GM18909 (cell line): ENCODE measurements around the gene RASAL2.

Experiments
- ATAC-seq: cut with Tn5 transposase; IDR thresholded peaks from one replicate; pipeline ENCODE4 v1.9.1; 2021; ENCODE audit warnings: mild to moderate bottlenecking; ENCODE audit not compliant: unreplicated experiment, poor library complexity

The RASAL2 gene

GRCh38 chr1:178472531-178472930 lies 378.6 kb downstream of the RASAL2 start:
- no peak for ATAC-seq

- ATAC-seq: no peak
Measured at GRCh38 chr1:178477373-178477772, 383.5 kb downstream of the RASAL2 start.

- no peak for ATAC-seq
Measured at GRCh38 chr1:178477841-178478240, 383.9 kb downstream of the RASAL2 start.

GRCh38 chr1:178483251-178483957 lies 389.5 kb downstream of the RASAL2 start:
- no peak for ATAC-seq

- ATAC-seq: no peak
Measured at GRCh38 chr1:178484698-178485225, 390.9 kb downstream of the RASAL2 start.

- ATAC-seq: no peak
Measured at GRCh38 chr1:178485541-178485981, 391.7 kb downstream of the RASAL2 start.

- peak; percentile 46 for ATAC-seq
Measured at GRCh38 chr1:178486100-178487069, 392.5 kb downstream of the RASAL2 start.

- peak; percentile 10 for ATAC-seq
Measured at GRCh38 chr1:178487070-178487615, 393.2 kb downstream of the RASAL2 start.

GRCh38 chr1:178488393-178488792 lies 394.5 kb downstream of the RASAL2 start:
- no peak for ATAC-seq

- ATAC-seq: no peak
Measured at GRCh38 chr1:178489399-178489798, 395.5 kb downstream of the RASAL2 start.

- ATAC-seq: no peak
Measured at GRCh38 chr1:178490136-178490535, 396.2 kb downstream of the RASAL2 start.

- ATAC-seq: no peak
Measured at GRCh38 chr1:178490967-178491366, 397.1 kb downstream of the RASAL2 start.

- no peak for ATAC-seq
Measured at GRCh38 chr1:178491721-178492120, 397.8 kb downstream of the RASAL2 start.

- ATAC-seq: no peak
Measured at GRCh38 chr1:178492341-178492740, 398.4 kb downstream of the RASAL2 start.

- no peak for ATAC-seq
Measured at GRCh38 chr1:178493301-178493741, 399.4 kb downstream of the RASAL2 start.

- ATAC-seq: no peak
Measured at GRCh38 chr1:178494569-178494971, 400.7 kb downstream of the RASAL2 start.

GRCh38 chr1:178495158-178495557 lies 401.3 kb downstream of the RASAL2 start:
- no peak for ATAC-seq

GRCh38 chr1:178495741-178496409 lies 402.0 kb downstream of the RASAL2 start:
- no peak for ATAC-seq

- no peak for ATAC-seq
Measured at GRCh38 chr1:178496410-178497135, 402.7 kb downstream of the RASAL2 start, which contains the start of gene CLEC20A. Gene CLEC20A (minus strand): TSS chr1:178496964. CDS start chr1:178496939, 25 bp downstream.
